CD14-positive monocyte (primary cell): ENCODE data around the gene RPL26. TPM values are rescaled to one million over a fixed set of nuclear protein-coding genes. Genes with fewer than 3 reads are reported as not detected.
A peak's percentile ranks its signal among the peaks of the same experiment; 100 is the strongest.

Experiments used
- DNase-seq, 3 donors: peaks; one replicate each; pipeline ENCODE4 v3.0.0-alpha.2; 2011 to 2022
- H2AFZ ChIP-seq: 2 replicates; pipeline ENCODE4 v1.6.0; 2012; ENCODE audit warnings: mild to moderate bottlenecking, low read depth, low read length, inconsistent platforms; ENCODE audit not compliant: insufficient read depth, poor library complexity, severe bottlenecking
- H3K27ac ChIP-seq, 2 donors: 1 replicate in 1 of 2; 2 replicates in 1 of 2; pipeline ENCODE4 v1.5.1; 2012 to 2013; ENCODE audit warnings: low read length in 2 of 2, control low read depth in 1 of 2, inconsistent platforms in 1 of 2, low read depth in 1 of 2, mild to moderate bottlenecking in 1 of 2
- H3K27me3 ChIP-seq, 2 donors: one replicate each; pipeline versions ENCODE4 v1.6.0 to v1.6.1; 2011 to 2013; ENCODE audit warnings: low read length in 2 of 2; ENCODE audit not compliant: control insufficient read depth in 2 of 2, insufficient read depth in 2 of 2
- H3K36me3 ChIP-seq, 2 donors: replicated peaks in 1 of 2; 1 replicate in 1 of 2; 2 replicates in 1 of 2; pipeline versions ENCODE4 v1.5.1 to v1.6.1; 2012 to 2013; ENCODE audit warnings: low read length in 2 of 2, control low read depth in 1 of 2, inconsistent platforms in 1 of 2, mild to moderate bottlenecking in 1 of 2; ENCODE audit not compliant: insufficient read depth in 2 of 2, control insufficient read depth in 1 of 2
- H3K4me1 ChIP-seq, 2 donors: 1 replicate in 1 of 2; 2 replicates in 1 of 2; pipeline versions ENCODE4 v1.5.1 to v1.6.1; 2012 to 2013; ENCODE audit warnings: low read length in 2 of 2, control low read depth in 1 of 2, inconsistent platforms in 1 of 2, mild to moderate bottlenecking in 1 of 2, moderate library complexity in 1 of 2; ENCODE audit not compliant: insufficient read depth in 2 of 2, control insufficient read depth in 1 of 2
- H3K4me2 ChIP-seq: replicated peaks from 2 replicates; pipeline ENCODE3; 2012; ENCODE audit warnings: low read length, moderate library complexity, mild to moderate bottlenecking; ENCODE audit not compliant: poor library complexity, severe bottlenecking; ENCODE audit errors: extremely low read depth
- H3K4me3 ChIP-seq, 3 experiments: fragments of 200-600 bp in 1 of 3; sonication (generic) in 1 of 3; replicated peaks in 1 of 3; 1 replicate in 2 of 3; 2 replicates in 1 of 3; pipeline ENCODE4 v1.5.1; 2011 to 2013; ENCODE audit warnings: low read length in 3 of 3, mild to moderate bottlenecking in 3 of 3, control low read depth in 2 of 3, low read depth in 2 of 3, inconsistent platforms in 1 of 3, moderate library complexity in 1 of 3
- H3K79me2 ChIP-seq: 2 replicates; pipeline ENCODE4 v1.6.0; 2012; ENCODE audit warnings: mild to moderate bottlenecking, control low read depth, inconsistent platforms, low read length, moderate library complexity; ENCODE audit not compliant: insufficient read depth
- H3K9ac ChIP-seq: 2 replicates; pipeline ENCODE4 v1.6.0; 2017; ENCODE audit warnings: low read length, mild to moderate bottlenecking; ENCODE audit not compliant: insufficient read depth, poor library complexity, severe bottlenecking
- H3K9me3 ChIP-seq, 2 donors: replicated peaks in 1 of 2; 1 replicate in 1 of 2; 2 replicates in 1 of 2; pipeline versions ENCODE4 v1.5.1 to v1.6.1; 2012 to 2013; ENCODE audit warnings: low read length in 2 of 2, control low read depth in 1 of 2; ENCODE audit not compliant: control insufficient read depth in 1 of 2, insufficient read depth in 1 of 2
- H4K20me1 ChIP-seq: 2 replicates; pipeline ENCODE4 v1.6.0; 2012; ENCODE audit warnings: mild to moderate bottlenecking, low read length, control low read depth, moderate library complexity; ENCODE audit not compliant: insufficient read depth
- H3K27ac Mint-ChIP-seq, 7 donors: one replicate each; pipeline ENCODE4 v1.8.0; 2020; ENCODE audit warnings: mild to moderate bottlenecking in 7 of 7, mixed read lengths in 7 of 7, moderate library complexity in 6 of 7, inconsistent platforms in 2 of 7
- H3K27me3 Mint-ChIP-seq, 3 donors: one replicate each; pipeline ENCODE4 v1.8.0; 2021 to 2022; ENCODE audit warnings: low read depth in 3 of 3, mild to moderate bottlenecking in 3 of 3, mixed read lengths in 3 of 3, moderate library complexity in 3 of 3, inconsistent platforms in 1 of 3
- H3K36me3 Mint-ChIP-seq, 2 donors: one replicate each; pipeline ENCODE4 v1.8.0; 2020; ENCODE audit warnings: mixed read lengths in 2 of 2, inconsistent platforms in 1 of 2, mild to moderate bottlenecking in 1 of 2
- H3K4me1 Mint-ChIP-seq: one replicate; pipeline ENCODE4 v1.8.0; 2020; ENCODE audit warnings: mild to moderate bottlenecking, mixed read lengths
- H3K4me3 Mint-ChIP-seq, 2 donors: one replicate each; pipeline ENCODE4 v1.8.0; 2020; ENCODE audit warnings: mild to moderate bottlenecking in 2 of 2, mixed read lengths in 2 of 2, moderate library complexity in 1 of 2
- H3K9me3 Mint-ChIP-seq, 7 donors: one replicate each; pipeline ENCODE4 v1.8.0; 2020 to 2022; ENCODE audit warnings: mixed read lengths in 7 of 7, mild to moderate bottlenecking in 6 of 7, moderate library complexity in 6 of 7, inconsistent platforms in 2 of 7
- WGBS: methylation state at CpG from one replicate; pipeline ENCODE4 v1.1.5; 2013; ENCODE audit warnings: missing lambda C conversion rate; ENCODE audit not compliant: insufficient coverage; 5-methylcytosine and 5-hydroxymethylcytosine counted together
- intact Hi-C, 2 donors: fragments of 100-400 bp; cut with micrococcal nuclease; formaldehyde crosslinking; loops; one replicate each; pipeline versions ENCODE4 v1.15.0 to v1.15.1; 2023
- polyA plus RNA-seq, 3 donors: library from polyadenylated mRNA; depleted of rRNA in 1 of 3; unstranded in 2 of 3; stranded (reverse) in 1 of 3; fragments of 300-500 nt in 2 of 3; fragments of >200 nt in 1 of 3; fragmentation: Illumina TruSeq in 2 of 3; gene quantifications; 1 replicate in 2 of 3; 2 replicates in 1 of 3; pipeline ENCODE4 v1.2.3, GENCODE V29; 2012 to 2021
- TF ChIP-seq, protein P1 (sequence below): fragments of 200-600 bp; IDR thresholded peaks from one replicate; pipeline ENCODE4 v1.8.0; 2022; ENCODE audit warnings: antibody characterized with exemption, mild to moderate bottlenecking

RPL26 gene
- polyA plus RNA-seq, 3 donors = 859 to 4,469 (median 884) TPM

DNA sequence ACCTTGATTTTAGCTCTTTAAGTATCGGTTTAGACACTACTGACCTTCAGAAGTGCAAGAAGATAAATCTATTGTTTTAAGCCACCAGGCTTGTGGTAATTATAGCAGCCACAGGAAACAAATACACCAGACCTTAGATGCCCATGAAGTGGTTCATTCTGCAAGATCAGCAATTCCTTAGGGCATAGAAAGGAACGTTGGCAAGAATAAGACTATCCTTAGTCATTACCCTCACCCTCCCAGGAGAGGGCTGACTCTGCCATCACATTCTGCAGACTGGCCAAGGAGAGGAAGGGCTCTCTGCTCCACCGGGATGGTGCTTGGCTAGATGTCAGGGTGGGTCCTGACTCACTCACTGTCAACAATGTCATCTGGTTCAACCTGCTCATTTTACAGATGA is 38.6 kb upstream of the RPL26 start:
- peaks cover 57 to 65% of the 10 kb centered on the region in 2 donors for H3K4me1 ChIP-seq
- H3K4me3 Mint-ChIP-seq = no peak overlapping the region
- H3K4me1 Mint-ChIP-seq = peaks cover 73% of the 10 kb centered on the region
- no peaks in the 10 kb centered on the region for H4K20me1 ChIP-seq
- DNase-seq = no peak
- peak overlapping the region in 1 of 3 experiments; percentile 31 for H3K4me3 ChIP-seq
- peak overlapping the region; percentile 91 to 99 (median 97) for H3K27ac Mint-ChIP-seq
- TF ChIP-seq, protein P1, sequence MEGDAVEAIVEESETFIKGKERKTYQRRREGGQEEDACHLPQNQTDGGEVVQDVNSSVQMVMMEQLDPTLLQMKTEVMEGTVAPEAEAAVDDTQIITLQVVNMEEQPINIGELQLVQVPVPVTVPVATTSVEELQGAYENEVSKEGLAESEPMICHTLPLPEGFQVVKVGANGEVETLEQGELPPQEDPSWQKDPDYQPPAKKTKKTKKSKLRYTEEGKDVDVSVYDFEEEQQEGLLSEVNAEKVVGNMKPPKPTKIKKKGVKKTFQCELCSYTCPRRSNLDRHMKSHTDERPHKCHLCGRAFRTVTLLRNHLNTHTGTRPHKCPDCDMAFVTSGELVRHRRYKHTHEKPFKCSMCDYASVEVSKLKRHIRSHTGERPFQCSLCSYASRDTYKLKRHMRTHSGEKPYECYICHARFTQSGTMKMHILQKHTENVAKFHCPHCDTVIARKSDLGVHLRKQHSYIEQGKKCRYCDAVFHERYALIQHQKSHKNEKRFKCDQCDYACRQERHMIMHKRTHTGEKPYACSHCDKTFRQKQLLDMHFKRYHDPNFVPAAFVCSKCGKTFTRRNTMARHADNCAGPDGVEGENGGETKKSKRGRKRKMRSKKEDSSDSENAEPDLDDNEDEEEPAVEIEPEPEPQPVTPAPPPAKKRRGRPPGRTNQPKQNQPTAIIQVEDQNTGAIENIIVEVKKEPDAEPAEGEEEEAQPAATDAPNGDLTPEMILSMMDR = no peak
- no peaks in the 10 kb centered on the region for H3K36me3 ChIP-seq
- no peaks in the 10 kb centered on the region for H3K9me3 ChIP-seq
- H3K36me3 Mint-ChIP-seq = peaks cover 14 to 19% of the 10 kb centered on the region in 2 donors
- H2AFZ ChIP-seq = no peak overlapping the region
- H3K27me3 ChIP-seq = no peaks in the 10 kb centered on the region
- H3K79me2 ChIP-seq = peaks cover 4% of the 10 kb centered on the region
- peaks cover 0 to 8% (median 3%) of the 10 kb centered on the region in 7 donors for H3K9me3 Mint-ChIP-seq
- H3K4me2 ChIP-seq = peak overlapping the region; percentile 54
- intact Hi-C loops = no loop called here
- H3K27me3 Mint-ChIP-seq = peaks cover 0 to 2% (median 0%) of the 10 kb centered on the region in 3 donors
- WGBS = 100% methylated on average over 1 of the region's 3 CpGs
- no peak overlapping the region for H3K9ac ChIP-seq
- peak overlapping the region; percentile 56 to 94 for H3K27ac ChIP-seq

DNA sequence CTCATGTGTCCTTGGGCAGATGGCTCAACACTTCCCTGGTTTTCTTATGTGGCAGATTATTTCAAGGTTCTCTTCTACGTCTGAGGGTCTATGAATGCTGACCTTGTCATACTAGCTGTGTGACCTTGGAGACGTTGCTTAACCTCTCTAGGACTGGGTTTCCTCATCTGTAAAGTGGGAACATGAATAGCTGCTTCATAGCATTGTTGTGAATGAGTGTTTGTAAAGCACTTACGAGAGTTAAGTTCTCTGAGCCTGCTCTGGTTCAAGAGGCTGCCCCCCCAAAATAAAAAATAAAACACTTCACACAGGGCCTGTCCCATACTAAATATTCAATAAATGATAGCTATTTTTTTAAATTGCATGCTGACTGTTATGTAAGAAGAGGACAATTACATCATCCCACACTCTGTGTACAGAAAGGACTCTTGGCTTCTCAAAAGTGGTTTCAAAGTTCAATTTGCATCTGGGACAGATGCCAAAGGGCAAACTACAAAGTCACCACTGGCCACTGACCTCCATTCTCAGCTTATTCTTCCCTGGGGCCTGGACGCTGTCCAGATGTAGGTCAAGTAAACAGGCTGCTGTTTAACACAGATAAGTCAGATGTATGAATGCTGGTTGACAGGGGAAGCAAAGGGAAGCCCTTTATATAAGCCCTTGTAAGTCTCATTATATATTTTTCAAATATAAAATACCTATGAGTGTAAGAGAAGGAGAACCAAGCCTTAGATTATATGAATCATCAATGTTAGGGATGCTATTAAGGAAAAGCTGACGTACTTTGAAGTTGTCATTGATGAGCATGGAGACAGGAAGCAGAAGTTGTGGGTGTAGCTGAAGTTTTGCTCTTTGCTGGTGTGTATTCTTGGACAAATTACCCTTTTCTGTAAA is 37.3 kb upstream of the RPL26 start:
- H3K9ac ChIP-seq = peak overlapping the region; percentile 34
- peak overlapping the region in 1 of 2 donors; percentile 65 for H3K4me3 Mint-ChIP-seq
- TF ChIP-seq, protein P1 = no peak

More for the DNA sequence above, 37.3 kb upstream of the RPL26 start:
- peak; percentile 78 to 86 (median 79) for DNase-seq
- Mint-ChIP-seq H3K27me3 (peaks cover 0 to 2% (median 0%) of the 10 kb centered on the region in 3 donors), H3K36me3 (peaks cover 15 to 21% of the 10 kb centered on the region in 2 donors), H3K9me3 (peaks cover 0 to 9% (median 3%) of the 10 kb centered on the region in 7 donors), H3K4me1 (peaks cover 83% of the 10 kb centered on the region), H3K27ac (peak overlapping the region; percentile 91 to 99 (median 97))
- Histone ChIP-seq H3K36me3 (no peaks in the 10 kb centered on the region), H2AFZ (no peak overlapping the region), H3K4me3 (peak overlapping the region in 1 of 3 experiments; percentile 31), H3K4me1 (peaks cover 57 to 76% of the 10 kb centered on the region in 2 donors), H3K27me3 (no peaks in the 10 kb centered on the region), H3K4me2 (peak overlapping the region; percentile 54), H3K79me2 (peaks cover 4% of the 10 kb centered on the region), H3K9me3 (no peaks in the 10 kb centered on the region), H3K27ac (peak overlapping the region; percentile 81 to 94), H4K20me1 (no peaks in the 10 kb centered on the region)
- 6% methylated on average over 3 of the region's 5 CpGs for WGBS
- intact Hi-C loops = loop anchor here in 1 of 2 donors (1.0 kb wide), 1 partner anchor 10 kb away; no protein-coding TSS in a partner anchor
